Measurements from ENCODE around the gene SNRNP70.
"Not testable (repeated sequence)": the region's sequence is repeated elsewhere in the genome, so short reads cannot be mapped to it uniquely, and the experiment has no call there.

The SNRNP70 gene, protein sequence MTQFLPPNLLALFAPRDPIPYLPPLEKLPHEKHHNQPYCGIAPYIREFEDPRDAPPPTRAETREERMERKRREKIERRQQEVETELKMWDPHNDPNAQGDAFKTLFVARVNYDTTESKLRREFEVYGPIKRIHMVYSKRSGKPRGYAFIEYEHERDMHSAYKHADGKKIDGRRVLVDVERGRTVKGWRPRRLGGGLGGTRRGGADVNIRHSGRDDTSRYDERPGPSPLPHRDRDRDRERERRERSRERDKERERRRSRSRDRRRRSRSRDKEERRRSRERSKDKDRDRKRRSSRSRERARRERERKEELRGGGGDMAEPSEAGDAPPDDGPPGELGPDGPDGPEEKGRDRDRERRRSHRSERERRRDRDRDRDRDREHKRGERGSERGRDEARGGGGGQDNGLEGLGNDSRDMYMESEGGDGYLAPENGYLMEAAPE

DNA sequence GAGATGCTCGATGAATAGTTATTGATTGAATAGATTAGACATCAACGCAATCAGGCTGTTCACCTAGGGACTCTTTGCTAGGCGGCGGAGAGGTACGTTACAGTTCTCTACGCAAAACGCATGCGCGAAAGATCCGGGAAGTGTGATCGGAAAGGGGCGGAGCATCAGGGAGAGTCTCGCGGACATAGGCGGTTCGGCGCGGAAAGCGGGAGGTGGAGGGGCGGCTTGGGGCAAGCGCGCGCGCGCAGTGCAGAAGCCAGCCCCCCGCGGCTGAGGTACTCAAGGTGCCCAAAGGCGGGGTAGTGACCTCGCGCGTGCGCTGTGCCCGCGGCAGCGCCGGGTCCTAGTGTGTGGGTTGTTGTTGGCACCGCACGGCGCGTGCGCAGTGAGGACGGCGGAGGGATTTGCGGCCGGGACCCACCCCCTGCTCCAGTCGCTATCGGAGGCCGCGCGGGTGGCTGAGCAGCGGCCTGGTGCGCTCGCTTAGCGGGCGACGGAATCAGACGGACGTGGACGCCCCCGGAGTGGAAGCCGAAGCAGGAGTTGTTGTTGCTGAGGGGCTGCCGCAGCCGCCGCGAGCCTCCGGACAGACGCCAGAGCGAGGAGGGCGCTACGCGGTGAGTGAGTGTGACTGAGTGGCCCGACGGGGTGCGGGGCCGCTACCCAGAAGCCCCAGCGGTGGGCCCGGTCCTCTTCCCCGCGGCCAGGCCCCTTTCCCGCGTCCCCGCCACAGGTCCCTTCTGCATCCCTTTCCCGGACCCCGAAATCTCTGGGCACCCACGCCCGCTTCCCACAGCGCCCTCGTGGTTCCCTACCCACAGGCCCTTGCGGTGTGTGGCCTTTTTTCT lies at the start of gene SNRNP70:
SNRNP70 (plus strand) TSS at position 432 of the 848 bp plus-strand sequence. CDS start 964 bp downstream, outside the sequence.
- DNase-seq = peak; percentile 90 to 96

DNA sequence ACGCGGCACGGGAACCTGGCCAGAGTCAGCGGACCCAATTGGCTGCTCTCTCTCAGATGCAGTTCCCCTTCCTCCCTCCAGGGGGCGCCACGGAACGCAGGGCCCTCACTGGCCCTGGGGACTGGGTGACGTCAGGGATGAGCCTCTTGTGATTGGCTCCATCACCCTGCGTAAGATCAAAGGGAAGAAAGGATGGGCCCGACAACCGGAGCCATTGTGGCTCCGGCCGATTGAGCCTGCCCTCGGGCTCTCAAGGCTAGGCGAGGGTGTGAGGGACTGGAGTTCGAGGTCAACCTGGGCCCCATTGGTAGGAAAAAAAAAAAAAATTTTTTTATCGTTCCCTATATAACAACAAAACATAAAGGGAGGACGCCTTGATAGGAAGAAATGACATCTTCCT lies 48.4 kb upstream of the SNRNP70 start, which contains the start of gene CGB1:
CGB1 (minus strand) TSS at position 81 of the 400 bp plus-strand sequence. CDS start 184 bp downstream, outside the sequence.
- DNase-seq = not testable (repeated sequence)

DNA sequence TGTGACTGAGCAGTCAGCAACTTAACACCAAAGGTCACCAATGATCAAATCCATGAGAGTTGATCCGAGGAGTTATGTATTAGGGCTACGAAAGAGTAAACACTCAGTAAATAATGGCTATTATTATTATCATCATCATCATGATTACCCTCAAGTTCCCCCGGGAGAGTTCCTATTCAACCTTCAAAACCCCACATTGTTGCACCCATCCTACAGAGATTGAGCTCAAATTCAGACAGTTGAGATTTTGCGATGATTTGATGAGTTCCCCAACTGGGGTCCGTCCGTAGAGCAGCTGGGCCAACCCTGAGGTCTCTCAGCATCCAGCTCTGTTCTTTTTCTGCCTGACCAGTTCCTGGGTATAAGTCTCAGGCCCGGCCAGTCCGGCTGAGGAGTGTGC lies 47.1 kb upstream of the SNRNP70 start:
- DNase-seq = not testable (repeated sequence)

- DNase-seq = peak in 1 of 2 experiments; percentile 64
These were observed 46.5 kb upstream of the SNRNP70 start for GRCh38 chr19:49038557-49039276.

GRCh38 chr19:49039736-49040135 lies 45.5 kb upstream of the SNRNP70 start:
- DNase-seq = not testable (repeated sequence)

GRCh38 chr19:49042177-49042576 lies 43.1 kb upstream of the SNRNP70 start:
- no peak for DNase-seq

DNA sequence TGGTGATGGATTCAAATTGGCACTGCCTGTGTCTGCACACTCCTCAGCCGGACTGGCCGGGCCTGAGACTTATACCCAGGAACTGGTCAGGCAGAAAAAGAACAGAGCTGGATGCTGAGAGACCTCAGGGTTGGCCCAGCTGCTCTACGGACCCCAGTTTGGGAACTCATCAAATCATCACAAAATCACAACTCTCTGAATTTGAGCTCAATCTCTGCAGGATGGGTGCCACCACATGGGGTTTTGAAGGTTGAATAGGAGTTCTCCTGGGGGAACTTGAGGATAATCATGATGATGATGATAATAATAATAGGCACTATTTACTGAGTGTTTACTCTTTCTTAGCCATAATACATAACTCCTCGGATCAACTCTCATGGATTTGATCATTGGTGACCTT lies 42.6 kb upstream of the SNRNP70 start:
- DNase-seq = not testable (repeated sequence)

DNA sequence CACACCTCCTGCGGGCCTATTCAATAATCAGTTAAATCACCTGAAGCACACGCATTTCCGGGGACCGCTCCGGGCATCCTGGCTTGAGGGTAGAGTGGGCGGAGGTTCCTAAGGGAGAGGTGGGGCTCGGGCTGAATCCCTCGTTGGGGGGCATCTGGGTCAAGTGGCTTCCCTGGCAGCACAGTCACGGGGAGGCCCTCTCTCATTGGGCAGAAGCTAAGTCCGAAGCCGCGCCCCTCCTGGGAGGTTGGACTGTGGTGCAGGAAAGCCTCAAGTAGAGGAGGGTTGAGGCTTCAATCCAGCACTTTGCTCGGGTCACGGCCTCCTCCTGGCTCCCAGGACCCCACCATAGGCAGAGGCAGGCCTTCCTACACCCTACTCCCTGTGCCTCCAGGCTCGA lies 41.7 kb upstream of the SNRNP70 start, which contains the start of gene CGB5:
CGB5 (plus strand) TSS at position 301 of the 400 bp plus-strand sequence. CDS start 362 bp downstream, outside the sequence.
- not testable (repeated sequence) for DNase-seq

GRCh38 chr19:49049011-49049410 lies 36.2 kb upstream of the SNRNP70 start, which contains the start of gene CGB8:
CGB8 (minus strand) TSS chr19:49049111; CDS start chr19:49048739, 372 bp downstream.
- not testable (repeated sequence) for DNase-seq

DNA sequence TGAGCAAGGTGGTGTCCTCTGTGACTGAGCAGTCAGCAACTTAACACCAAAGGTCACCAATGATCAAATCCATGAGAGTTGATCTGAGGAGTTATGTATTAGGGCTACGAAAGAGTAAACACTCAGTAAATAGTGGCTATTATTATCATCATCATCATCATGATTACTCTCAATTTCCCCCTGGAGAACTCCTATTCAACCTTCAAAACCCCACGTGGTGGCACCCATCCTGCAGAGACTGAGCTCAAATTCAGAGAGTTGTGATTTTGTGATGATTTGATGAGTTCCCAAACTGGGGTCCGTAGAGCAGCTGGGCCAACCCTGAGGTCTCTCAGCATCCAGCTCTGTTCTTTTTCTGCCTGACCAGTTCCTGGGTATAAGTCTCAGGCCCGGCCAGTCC lies 35.4 kb upstream of the SNRNP70 start:
- DNase-seq = not testable (repeated sequence)

- peak in 1 of 2 experiments; percentile 13 for DNase-seq
These were observed 34.7 kb upstream of the SNRNP70 start for GRCh38 chr19:49050376-49051033.

- DNase-seq = peak; percentile 19 to 48
These were observed 28.9 kb upstream of the SNRNP70 start for GRCh38 chr19:49056101-49056901.

DNA sequence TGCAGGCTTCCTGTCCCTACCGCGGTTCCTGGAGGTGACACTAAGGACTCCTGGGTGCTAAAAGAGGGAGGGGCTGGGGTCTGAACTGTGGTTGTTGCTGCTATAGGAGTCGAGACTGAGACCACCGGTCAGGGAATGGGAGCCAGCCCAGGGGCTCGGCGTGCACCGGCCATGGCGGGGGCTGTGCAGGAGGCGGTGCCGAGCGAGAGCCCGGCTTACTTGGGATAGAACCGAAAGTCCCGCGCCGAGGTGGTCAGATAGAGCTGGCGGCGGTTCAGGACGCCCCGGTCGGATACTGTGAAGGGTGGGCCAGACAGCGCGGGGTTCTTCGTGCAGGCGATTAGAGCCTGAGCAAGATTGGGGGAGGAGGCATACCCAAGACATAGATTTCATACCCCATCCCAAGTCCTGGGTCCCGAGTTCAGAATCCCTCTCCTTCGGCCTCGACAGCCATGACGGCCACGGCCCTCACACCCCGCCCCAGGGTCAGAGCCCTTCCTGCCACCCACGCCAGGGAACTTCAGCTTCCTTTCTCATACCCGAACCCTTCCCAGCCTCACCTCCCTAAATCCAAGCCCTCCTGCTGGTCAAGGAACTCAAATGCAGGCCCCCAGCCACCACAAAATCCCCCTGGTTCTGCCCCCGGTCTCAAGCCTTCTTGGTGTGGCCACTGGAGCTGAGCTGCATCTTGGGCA lies 28.2 kb upstream of the SNRNP70 start:
- not testable (repeated sequence) for DNase-seq

- DNase-seq = peak; percentile 50 to 51
These were observed 27.5 kb upstream of the SNRNP70 start, which contains the start of gene CGB7 for GRCh38 chr19:49057636-49058234. CGB7 (minus strand) TSS chr19:49057749; CDS start chr19:49055375, 2,374 bp downstream.

DNA sequence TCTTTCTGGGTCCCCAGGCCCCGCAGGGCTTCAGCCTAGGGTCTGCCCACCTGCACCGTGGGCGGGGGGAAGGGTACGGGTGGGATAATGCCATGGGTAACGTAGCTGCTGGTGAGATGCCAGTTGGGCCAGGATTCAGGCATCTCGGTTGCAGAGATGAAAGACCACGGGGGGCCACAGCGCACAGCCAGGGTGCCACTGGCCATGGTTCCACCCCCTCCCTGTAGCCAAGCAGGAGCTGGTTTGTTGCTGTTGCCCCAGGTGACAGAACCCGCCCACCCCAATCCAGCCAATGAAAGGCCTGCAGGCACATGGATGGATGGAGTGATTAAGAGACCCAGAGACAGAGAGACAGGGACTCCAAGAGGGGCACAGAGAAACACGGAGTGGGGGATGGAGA lies 26.7 kb upstream of the SNRNP70 start:
- no peak for DNase-seq

DNA sequence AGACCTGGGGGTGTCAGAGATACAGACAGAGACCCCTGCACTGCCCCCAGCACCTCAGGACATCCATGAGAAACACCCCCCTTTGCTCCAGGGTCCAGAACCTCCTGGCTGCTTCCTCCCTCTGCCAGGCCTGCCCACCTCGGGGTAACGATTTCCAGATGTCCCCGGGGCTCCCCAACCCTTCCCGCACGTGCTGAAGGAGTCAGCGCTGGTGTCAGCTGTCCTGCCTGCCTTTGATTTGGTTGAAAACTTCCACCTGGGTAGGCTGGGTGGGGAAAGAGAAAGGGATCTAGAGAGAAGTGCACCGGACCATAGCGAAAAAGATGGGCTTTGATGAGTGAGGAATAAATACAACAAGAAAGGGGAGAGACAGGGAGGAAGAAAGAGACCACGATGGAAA lies 26.2 kb upstream of the SNRNP70 start:
- DNase-seq = no peak

GRCh38 chr19:49061000-49061399 lies 24.3 kb upstream of the SNRNP70 start:
- no peak for DNase-seq

GRCh38 chr19:49061445-49061844 lies 23.8 kb upstream of the SNRNP70 start:
- DNase-seq = no peak

DNA sequence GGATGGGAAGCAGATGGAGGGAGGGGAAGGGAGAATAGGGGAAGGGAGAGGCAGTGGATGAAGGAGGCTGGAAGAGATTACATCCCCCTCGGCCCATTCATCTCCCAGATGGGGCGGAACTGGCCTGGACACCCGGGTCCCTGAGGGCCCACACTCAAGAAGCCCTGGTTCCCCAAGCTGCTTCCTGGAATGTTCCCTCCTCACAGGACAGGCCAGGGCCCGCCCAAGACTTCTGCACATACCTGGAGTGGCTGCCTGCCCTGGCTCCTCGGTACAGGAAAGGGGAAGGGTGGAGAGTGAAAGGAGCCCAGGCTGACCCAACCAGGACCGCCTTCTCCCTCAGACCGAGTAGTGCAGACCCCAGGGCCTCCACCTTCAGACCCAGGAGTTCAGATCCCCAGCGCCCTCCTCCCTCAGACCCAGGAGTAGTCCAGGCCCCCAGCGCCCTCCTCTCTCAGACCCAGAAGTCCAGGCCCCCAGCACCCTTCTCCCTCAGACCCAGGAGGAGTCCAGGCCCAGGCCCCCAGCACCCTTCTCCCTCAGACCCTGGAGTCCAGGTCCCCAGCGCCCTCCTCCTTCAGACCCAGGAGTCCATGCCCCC lies 21.1 kb upstream of the SNRNP70 start:
- no peak for DNase-seq

All from SW 1271 (cell line).